GM23338 (cell line): ENCODE measurements around the gene IMMP2L. TPM values are rescaled to one million over a fixed set of nuclear protein-coding genes. Genes with fewer than 3 reads are reported as not detected.

Experiments
- ATAC-seq: fragments of 200-7000 bp; cut with Tn5 transposase; 3 replicates; pipeline ENCODE4 v1.9.1; 2020
- DNase-seq: peaks from one replicate; pipeline ENCODE4 v3.0.0-alpha.2; 2015; ENCODE audit warnings: low spot score
- H2AFZ ChIP-seq: fragments of 200-600 bp; sonication (generic); 2 replicates; pipeline ENCODE4 v1.8.0; 2016; ENCODE audit warnings: antibody characterized with exemption, mild to moderate bottlenecking, moderate library complexity
- H3F3A ChIP-seq: fragments of 200-600 bp; sonication (generic); replicated peaks from 2 replicates; pipeline ENCODE4 v1.8.0; 2017; ENCODE audit warnings: antibody characterized with exemption, mixed run types, low read depth
- H3K27ac ChIP-seq: fragments of 200-600 bp; sonication (generic); 2 replicates; pipeline ENCODE4 v1.6.1; 2016; ENCODE audit warnings: low read depth
- H3K27me3 ChIP-seq: fragments of 200-600 bp; sonication (generic); 2 replicates; pipeline ENCODE4 v1.8.0; 2016; ENCODE audit warnings: mild to moderate bottlenecking, mixed run types, moderate library complexity; ENCODE audit not compliant: insufficient read depth
- H3K36me3 ChIP-seq: fragments of 200-600 bp; sonication (generic); 2 replicates; pipeline ENCODE4 v1.8.0; 2016; ENCODE audit warnings: mild to moderate bottlenecking; ENCODE audit not compliant: insufficient read depth
- H3K4me1 ChIP-seq: fragments of 200-600 bp; sonication (generic); 2 replicates; pipeline ENCODE4 v1.8.0; 2016; ENCODE audit warnings: mild to moderate bottlenecking, moderate library complexity; ENCODE audit not compliant: insufficient read depth
- H3K4me2 ChIP-seq: fragments of 200-600 bp; sonication (generic); 2 replicates; pipeline ENCODE4 v1.7.1; 2017; ENCODE audit warnings: mixed run types
- H3K4me3 ChIP-seq: fragments of 200-600 bp; sonication (generic); 2 replicates; pipeline ENCODE4 v1.6.1; 2016; ENCODE audit warnings: mixed run types
- H3K79me2 ChIP-seq: fragments of 200-600 bp; sonication (generic); replicated peaks from 2 replicates; pipeline ENCODE4 v1.8.0; 2017; ENCODE audit warnings: mild to moderate bottlenecking; ENCODE audit not compliant: insufficient read depth
- H3K9me2 ChIP-seq: fragments of 200-600 bp; sonication (generic); 2 replicates; pipeline ENCODE4 v1.8.0; 2017; ENCODE audit not compliant: insufficient read depth
- H4K20me1 ChIP-seq: fragments of 200-600 bp; sonication (generic); replicated peaks from 2 replicates; pipeline ENCODE4 v1.8.0; 2017; ENCODE audit warnings: mild to moderate bottlenecking; ENCODE audit not compliant: insufficient read depth
- H3K27ac Mint-ChIP-seq: 2 replicates; pipeline ENCODE4 v1.8.0; 2020; ENCODE audit warnings: inconsistent platforms, mild to moderate bottlenecking, moderate library complexity, mixed read lengths
- H3K27me3 Mint-ChIP-seq: 3 replicates; pipeline ENCODE4 v1.8.0; 2022; ENCODE audit warnings: low read depth, mild to moderate bottlenecking, moderate library complexity, mixed read lengths, inconsistent platforms; ENCODE audit not compliant: insufficient read depth, poor library complexity
- H3K36me3 Mint-ChIP-seq: 3 replicates; pipeline ENCODE4 v1.8.0; 2021; ENCODE audit warnings: low read depth, mild to moderate bottlenecking, inconsistent platforms, moderate library complexity, mixed read lengths
- H3K4me1 Mint-ChIP-seq: 3 replicates; pipeline ENCODE4 v1.8.0; 2020; ENCODE audit warnings: mild to moderate bottlenecking, inconsistent platforms, mixed read lengths
- H3K4me3 Mint-ChIP-seq: 3 replicates; pipeline ENCODE4 v1.8.0; 2021; ENCODE audit warnings: moderate library complexity, mild to moderate bottlenecking, inconsistent platforms, mixed read lengths
- H3K9me3 Mint-ChIP-seq: 3 replicates; pipeline ENCODE4 v1.8.0; 2020; ENCODE audit warnings: moderate library complexity, mild to moderate bottlenecking, inconsistent platforms, mixed read lengths
- CREB1 ChIP-seq: fragments of 250-450 bp; sonication (Bioruptor Pico); IDR thresholded peaks from 2 replicates; pipeline ENCODE4 v1.5.0; 2020; ENCODE audit warnings: low read depth, mild to moderate bottlenecking, moderate library complexity
- CTCF ChIP-seq, 2 experiments: fragments of 200-600 bp in 1 of 2; sonication (generic) in 1 of 2; conservative IDR thresholded peaks; 2 replicates each; pipeline versions ENCODE4 v1.5.1 to v1.6.1; 2016 to 2017; ENCODE audit warnings: antibody characterized with exemption in 2 of 2, low read depth in 2 of 2, mild to moderate bottlenecking in 2 of 2, moderate library complexity in 1 of 2
- ETS1 ChIP-seq: IDR thresholded peaks from 2 replicates; pipeline ENCODE4 v1.6.1; 2016; ENCODE audit warnings: antibody characterized with exemption
- EZH2 ChIP-seq: fragments of 200-600 bp; sonication (generic); IDR thresholded peaks from one replicate; pipeline ENCODE4 v1.8.0; 2017; ENCODE audit warnings: antibody characterized with exemption, mild to moderate bottlenecking, low read depth; ENCODE audit not compliant: unreplicated experiment
- EZH2phosphoT487 ChIP-seq: fragments of 200-600 bp; sonication (generic); IDR thresholded peaks from one replicate; pipeline ENCODE4 v1.8.1; 2018; ENCODE audit warnings: antibody characterized with exemption; ENCODE audit not compliant: unreplicated experiment
- JUNB ChIP-seq: IDR thresholded peaks from one replicate; pipeline ENCODE4 v1.6.1; 2016; ENCODE audit warnings: antibody characterized with exemption; ENCODE audit not compliant: unreplicated experiment
- NANOG ChIP-seq: IDR thresholded peaks from 2 replicates; pipeline ENCODE4 v1.6.1; 2016; ENCODE audit warnings: antibody characterized with exemption, borderline replicate concordance
- POLR2AphosphoS5 ChIP-seq: IDR thresholded peaks from 2 replicates; pipeline ENCODE4 v1.6.1; 2016; ENCODE audit warnings: antibody characterized with exemption, low read depth
- REST ChIP-seq: IDR thresholded peaks from one replicate; pipeline ENCODE4 v1.6.1; 2018; ENCODE audit warnings: antibody characterized with exemption; ENCODE audit not compliant: unreplicated experiment
- STAT1 ChIP-seq: IDR thresholded peaks from one replicate; pipeline ENCODE4 v1.6.1; 2016; ENCODE audit warnings: antibody characterized with exemption; ENCODE audit not compliant: unreplicated experiment
- ZNF114 ChIP-seq: fragments of 250-450 bp; sonication (Bioruptor Pico); IDR thresholded peaks from 2 replicates; pipeline ENCODE4 v1.5.0; 2020; ENCODE audit warnings: mild to moderate bottlenecking, moderate library complexity
- ZNF331 ChIP-seq: fragments of 250-450 bp; sonication (Bioruptor Pico); IDR thresholded peaks from 2 replicates; pipeline ENCODE4 v1.5.0; 2020; ENCODE audit warnings: low read depth, mild to moderate bottlenecking, moderate library complexity
- polyA plus RNA-seq: library from polyadenylated mRNA; unstranded; fragments of >200 nt; fragmentation: Nextera tagmentation; extraction: Ambion mirVana; gene quantifications from 2 replicates; pipeline ENCODE4 v1.2.1, GENCODE V29; 2016
- total RNA-seq: library from RNA; depleted of rRNA; stranded (reverse); fragments of >200 nt; shearing (Covaris generic); gene quantifications from 2 replicates; pipeline ENCODE4 v1.2.3, GENCODE V29; 2014

The IMMP2L gene
- total and polyA plus RNA-seq, 2 experiments from 2014 or later, result 7.3 to 14.0 TPM

DNA sequence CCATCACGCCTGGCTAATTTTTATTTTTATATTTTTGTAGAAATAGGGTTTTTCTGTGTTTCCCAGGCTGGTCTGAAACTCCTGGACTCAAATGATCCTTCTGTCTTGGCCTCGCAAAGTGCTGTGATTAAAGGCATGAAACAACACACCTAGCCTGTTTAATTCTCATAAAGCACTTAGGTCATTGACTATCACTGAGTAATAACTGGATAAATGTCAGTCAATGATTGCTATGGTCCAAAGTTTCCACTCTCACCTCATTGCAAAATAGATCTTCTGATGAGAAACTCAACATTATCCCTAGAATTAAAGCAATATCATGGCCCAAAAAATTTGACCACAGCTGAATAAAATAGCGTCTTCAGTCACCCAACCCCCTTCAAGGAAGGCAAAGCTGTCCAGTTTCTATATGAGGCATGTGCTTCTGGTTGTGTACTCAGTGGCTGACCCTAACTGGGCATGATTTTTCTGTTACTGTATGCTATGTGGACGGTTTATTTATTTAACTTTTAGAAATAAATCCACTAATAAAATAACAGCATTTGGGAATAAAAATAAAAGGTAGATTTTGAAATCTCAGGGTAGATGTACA is 557.9 kb downstream of the IMMP2L start (continued):
- TF ChIP-seq ETS1, result no peak
- TF ChIP-seq JUNB, result no peak

DNA sequence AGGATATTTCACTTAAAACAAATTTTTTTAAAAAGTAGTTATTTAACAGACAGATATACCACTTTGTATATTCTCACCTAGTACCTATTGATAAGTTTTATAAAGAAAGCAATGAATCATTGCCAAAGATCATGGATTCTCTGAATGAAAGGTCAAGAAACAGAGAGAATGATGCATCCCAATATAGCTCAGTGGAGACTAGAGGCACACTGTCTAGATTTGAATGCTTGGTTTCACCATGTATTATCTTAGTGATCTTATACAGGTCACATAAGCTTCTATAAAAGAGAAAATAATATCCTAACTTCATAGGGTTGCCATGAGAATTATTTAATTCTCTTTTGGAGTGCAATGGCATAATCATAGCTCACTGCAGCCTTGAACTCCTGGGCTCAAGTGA is 558.4 kb downstream of the IMMP2L start:
- Histone ChIP-seq H3F3A (no peaks in the 10 kb centered on the region), H3K9me2 (no peaks in the 10 kb centered on the region), H3K27me3 (no peaks in the 10 kb centered on the region), H3K36me3 (no peaks in the 10 kb centered on the region), H2AFZ (no peak overlapping the region), H3K4me3 (no peak overlapping the region), H3K27ac (no peak overlapping the region), H3K4me2 (no peak overlapping the region), H3K4me1 (0 out of 2 replicates have a peak, but pooled peaks cover 5% of the 10 kb centered on the region), H4K20me1 (no peaks in the 10 kb centered on the region), H3K79me2 (no peaks in the 10 kb centered on the region)
- Mint-ChIP-seq H3K4me1 (peaks cover 5% of the 10 kb centered on the region), H3K9me3 (no peaks in the 10 kb centered on the region), H3K4me3 (no peak overlapping the region), H3K36me3 (no peaks in the 10 kb centered on the region), H3K27ac (no peak overlapping the region), H3K27me3 (no peaks in the 10 kb centered on the region)
- ATAC-seq (no peak), DNase-seq (no peak)
- no peak for TF ChIP-seq ZNF331 (CRISPR knock-in tag)
- no peak for TF ChIP-seq JUNB
- TF ChIP-seq STAT1, result no peak
- TF ChIP-seq CREB1 (CRISPR knock-in tag), result no peak
- TF ChIP-seq EZH2, result no peak
- TF ChIP-seq EZH2phosphoT487, result no peak
- TF ChIP-seq ETS1, result no peak
- TF ChIP-seq NANOG, result no peak
- no peak for TF ChIP-seq ZNF114 (CRISPR knock-in tag)
- TF ChIP-seq REST, result no peak
- TF ChIP-seq POLR2AphosphoS5, result no peak
- TF ChIP-seq CTCF (conservative IDR thresholded peaks at IDR 0.05; ENCODE audit: low read depth in 2 of 2), result no peak
